Thyroid gland (tissue), 4 donors: Measurements from ENCODE around the gene CRACR2B.

Experiments
- CTCF ChIP-seq, 6 experiments: fragments of 200-600 bp in 3 of 6; fragments of 450-650 bp in 3 of 6; sonication (generic) in 3 of 6; IDR thresholded peaks; one replicate each; pipeline ENCODE4 v1.5.1; 2016 to 2019; ENCODE audit warnings: antibody characterized with exemption in 6 of 6, mild to moderate bottlenecking in 2 of 6, inconsistent platforms in 1 of 6, moderate library complexity in 1 of 6
- POLR2A ChIP-seq, 2 donors: fragments of 450-650 bp; IDR thresholded peaks; one replicate each; pipeline ENCODE4 v1.6.1; 2017; ENCODE audit warnings: antibody characterized with exemption in 2 of 2, mild to moderate bottlenecking in 2 of 2, moderate library complexity in 1 of 2

GRCh38 chr11:847876-848275, 20.2 kb downstream of the CRACR2B start:
- TF ChIP-seq POLR2A (IDR thresholded peaks at IDR 0.05) (no peak), CTCF (IDR thresholded peaks at IDR 0.05) (no peak)
